ENCODE measurements around the gene TP53RK.

Gene TP53RK

GRCh38 chr20:46647469-46647868 lies 41.8 kb downstream of the TP53RK start:
- Histone ChIP-seq H3K9me3 (ENCODE audit: control insufficient read depth in 1 of 2, low read length in 2 of 2) (no peaks in the 10 kb centered on the region), H3K9ac (ENCODE audit: low read depth in 1 of 2, low read length in 2 of 2) (no peak overlapping the region), H3K4me3 (ENCODE audit: low read depth in 1 of 2, low read length in 2 of 2) (no peak overlapping the region), H3K36me3 (ENCODE audit: control insufficient read depth in 1 of 2, insufficient read depth in 2 of 2, low read length in 2 of 2) (no peaks in the 10 kb centered on the region), H3K27me3 (ENCODE audit: control insufficient read depth in 1 of 2, insufficient read depth in 2 of 2, low read length in 2 of 2) (peaks cover 15% of the 10 kb centered on the region in 2 donors), H3K4me1 (ENCODE audit: control insufficient read depth in 1 of 2, insufficient read depth in 2 of 2, low read length in 2 of 2) (no peaks in the 10 kb centered on the region), H3K27ac (ENCODE audit: low read depth, low read length) (no peak overlapping the region)

- Histone ChIP-seq H3K9me3 (ENCODE audit: control insufficient read depth in 1 of 2, low read length in 2 of 2) (no peaks in the 10 kb centered on the region), H3K27ac (ENCODE audit: low read depth, low read length) (no peak overlapping the region), H3K36me3 (ENCODE audit: control insufficient read depth in 1 of 2, insufficient read depth in 2 of 2, low read length in 2 of 2) (no peaks in the 10 kb centered on the region), H3K4me3 (ENCODE audit: low read depth in 1 of 2, low read length in 2 of 2) (no peak overlapping the region), H3K9ac (ENCODE audit: low read depth in 1 of 2, low read length in 2 of 2) (no peak overlapping the region), H3K4me1 (ENCODE audit: control insufficient read depth in 1 of 2, insufficient read depth in 2 of 2, low read length in 2 of 2) (no peaks in the 10 kb centered on the region), H3K27me3 (ENCODE audit: control insufficient read depth in 1 of 2, insufficient read depth in 2 of 2, low read length in 2 of 2) (peaks cover 15 to 17% of the 10 kb centered on the region in 2 donors)
Measured at GRCh38 chr20:46646659-46647380, 42.4 kb downstream of the TP53RK start.

GRCh38 chr20:46646122-46646521 lies 43.1 kb downstream of the TP53RK start:
- H3K4me1 ChIP-seq (ENCODE audit: control insufficient read depth in 1 of 2, insufficient read depth in 2 of 2, low read length in 2 of 2), result no peaks in the 10 kb centered on the region
- H3K9ac ChIP-seq (ENCODE audit: low read depth in 1 of 2, low read length in 2 of 2), result no peak overlapping the region
- H3K27ac ChIP-seq (ENCODE audit: low read depth, low read length), result no peak overlapping the region
- H3K27me3 ChIP-seq (ENCODE audit: control insufficient read depth in 1 of 2, insufficient read depth in 2 of 2, low read length in 2 of 2), result peaks cover 10 to 13% of the 10 kb centered on the region in 2 donors
- no peak overlapping the region for H3K4me3 ChIP-seq (ENCODE audit: low read depth in 1 of 2, low read length in 2 of 2)
- H3K36me3 ChIP-seq (ENCODE audit: control insufficient read depth in 1 of 2, insufficient read depth in 2 of 2, low read length in 2 of 2), result no peaks in the 10 kb centered on the region
- no peaks in the 10 kb centered on the region for H3K9me3 ChIP-seq (ENCODE audit: control insufficient read depth in 1 of 2, low read length in 2 of 2)

- Histone ChIP-seq H3K27me3 (ENCODE audit: control insufficient read depth in 1 of 2, insufficient read depth in 2 of 2, low read length in 2 of 2) (peaks cover 0 to 3% of the 10 kb centered on the region in 2 donors), H3K27ac (ENCODE audit: low read depth, low read length) (no peak overlapping the region), H3K4me3 (ENCODE audit: low read depth in 1 of 2, low read length in 2 of 2) (no peak overlapping the region), H3K9me3 (ENCODE audit: control insufficient read depth in 1 of 2, low read length in 2 of 2) (no peaks in the 10 kb centered on the region), H3K36me3 (ENCODE audit: control insufficient read depth in 1 of 2, insufficient read depth in 2 of 2, low read length in 2 of 2) (no peaks in the 10 kb centered on the region), H3K4me1 (ENCODE audit: control insufficient read depth in 1 of 2, insufficient read depth in 2 of 2, low read length in 2 of 2) (no peaks in the 10 kb centered on the region), H3K9ac (ENCODE audit: low read depth in 1 of 2, low read length in 2 of 2) (no peak overlapping the region)
Measured at GRCh38 chr20:46644733-46645132, 44.5 kb downstream of the TP53RK start.

GRCh38 chr20:46644160-46644559 lies 45.1 kb downstream of the TP53RK start:
- H3K9ac ChIP-seq (ENCODE audit: low read depth in 1 of 2, low read length in 2 of 2), result no peak overlapping the region
- peaks cover 0 to 3% of the 10 kb centered on the region in 2 donors for H3K27me3 ChIP-seq (ENCODE audit: control insufficient read depth in 1 of 2, insufficient read depth in 2 of 2, low read length in 2 of 2)
- H3K27ac ChIP-seq (ENCODE audit: low read depth, low read length), result no peak overlapping the region
- H3K36me3 ChIP-seq (ENCODE audit: control insufficient read depth in 1 of 2, insufficient read depth in 2 of 2, low read length in 2 of 2), result no peaks in the 10 kb centered on the region
- H3K9me3 ChIP-seq (ENCODE audit: control insufficient read depth in 1 of 2, low read length in 2 of 2), result no peaks in the 10 kb centered on the region
- H3K4me3 ChIP-seq (ENCODE audit: low read depth in 1 of 2, low read length in 2 of 2), result no peak overlapping the region
- no peaks in the 10 kb centered on the region for H3K4me1 ChIP-seq (ENCODE audit: control insufficient read depth in 1 of 2, insufficient read depth in 2 of 2, low read length in 2 of 2)

GRCh38 chr20:46642969-46643343 lies 46.3 kb downstream of the TP53RK start:
- Histone ChIP-seq H3K4me1 (ENCODE audit: control insufficient read depth in 1 of 2, insufficient read depth in 2 of 2, low read length in 2 of 2) (no peaks in the 10 kb centered on the region), H3K9ac (ENCODE audit: low read depth in 1 of 2, low read length in 2 of 2) (no peak overlapping the region), H3K27me3 (ENCODE audit: control insufficient read depth in 1 of 2, insufficient read depth in 2 of 2, low read length in 2 of 2) (peaks cover 0 to 3% of the 10 kb centered on the region in 2 donors), H3K36me3 (ENCODE audit: control insufficient read depth in 1 of 2, insufficient read depth in 2 of 2, low read length in 2 of 2) (no peaks in the 10 kb centered on the region), H3K9me3 (ENCODE audit: control insufficient read depth in 1 of 2, low read length in 2 of 2) (no peaks in the 10 kb centered on the region), H3K4me3 (ENCODE audit: low read depth in 1 of 2, low read length in 2 of 2) (no peak overlapping the region), H3K27ac (ENCODE audit: low read depth, low read length) (no peak overlapping the region)

- Histone ChIP-seq H3K36me3 (ENCODE audit: control insufficient read depth in 1 of 2, insufficient read depth in 2 of 2, low read length in 2 of 2) (no peaks in the 10 kb centered on the region), H3K4me1 (ENCODE audit: control insufficient read depth in 1 of 2, insufficient read depth in 2 of 2, low read length in 2 of 2) (no peaks in the 10 kb centered on the region), H3K9me3 (ENCODE audit: control insufficient read depth in 1 of 2, low read length in 2 of 2) (no peaks in the 10 kb centered on the region), H3K27me3 (ENCODE audit: control insufficient read depth in 1 of 2, insufficient read depth in 2 of 2, low read length in 2 of 2) (peaks cover 0 to 3% of the 10 kb centered on the region in 2 donors), H3K27ac (ENCODE audit: low read depth, low read length) (no peak overlapping the region), H3K9ac (ENCODE audit: low read depth in 1 of 2, low read length in 2 of 2) (no peak overlapping the region), H3K4me3 (ENCODE audit: low read depth in 1 of 2, low read length in 2 of 2) (no peak overlapping the region)
Measured at GRCh38 chr20:46642265-46642968, 46.8 kb downstream of the TP53RK start.

GRCh38 chr20:46641424-46641823 lies 47.8 kb downstream of the TP53RK start:
- Histone ChIP-seq H3K9ac (ENCODE audit: low read depth in 1 of 2, low read length in 2 of 2) (no peak overlapping the region), H3K4me3 (ENCODE audit: low read depth in 1 of 2, low read length in 2 of 2) (no peak overlapping the region), H3K9me3 (ENCODE audit: control insufficient read depth in 1 of 2, low read length in 2 of 2) (no peaks in the 10 kb centered on the region), H3K27me3 (ENCODE audit: control insufficient read depth in 1 of 2, insufficient read depth in 2 of 2, low read length in 2 of 2) (peaks cover 0 to 5% of the 10 kb centered on the region in 2 donors), H3K27ac (ENCODE audit: low read depth, low read length) (no peak overlapping the region), H3K36me3 (ENCODE audit: control insufficient read depth in 1 of 2, insufficient read depth in 2 of 2, low read length in 2 of 2) (no peaks in the 10 kb centered on the region), H3K4me1 (ENCODE audit: control insufficient read depth in 1 of 2, insufficient read depth in 2 of 2, low read length in 2 of 2) (no peaks in the 10 kb centered on the region)

GRCh38 chr20:46640536-46641311 lies 48.5 kb downstream of the TP53RK start:
- Histone ChIP-seq H3K4me1 (ENCODE audit: control insufficient read depth in 1 of 2, insufficient read depth in 2 of 2, low read length in 2 of 2) (no peaks in the 10 kb centered on the region), H3K27me3 (ENCODE audit: control insufficient read depth in 1 of 2, insufficient read depth in 2 of 2, low read length in 2 of 2) (peaks cover 0 to 7% of the 10 kb centered on the region in 2 donors), H3K27ac (ENCODE audit: low read depth, low read length) (no peak overlapping the region), H3K4me3 (ENCODE audit: low read depth in 1 of 2, low read length in 2 of 2) (no peak overlapping the region), H3K9me3 (ENCODE audit: control insufficient read depth in 1 of 2, low read length in 2 of 2) (no peaks in the 10 kb centered on the region), H3K36me3 (ENCODE audit: control insufficient read depth in 1 of 2, insufficient read depth in 2 of 2, low read length in 2 of 2) (no peaks in the 10 kb centered on the region), H3K9ac (ENCODE audit: low read depth in 1 of 2, low read length in 2 of 2) (no peak overlapping the region)

- no peaks in the 10 kb centered on the region for H3K9me3 ChIP-seq (ENCODE audit: control insufficient read depth in 1 of 2, low read length in 2 of 2)
- no peak overlapping the region for H3K27ac ChIP-seq (ENCODE audit: low read depth, low read length)
- H3K9ac ChIP-seq (ENCODE audit: low read depth in 1 of 2, low read length in 2 of 2), result no peak overlapping the region
- no peaks in the 10 kb centered on the region for H3K36me3 ChIP-seq (ENCODE audit: control insufficient read depth in 1 of 2, insufficient read depth in 2 of 2, low read length in 2 of 2)
- H3K4me3 ChIP-seq (ENCODE audit: low read depth in 1 of 2, low read length in 2 of 2), result no peak overlapping the region
- no peaks in the 10 kb centered on the region for H3K4me1 ChIP-seq (ENCODE audit: control insufficient read depth in 1 of 2, insufficient read depth in 2 of 2, low read length in 2 of 2)
- H3K27me3 ChIP-seq (ENCODE audit: control insufficient read depth in 1 of 2, insufficient read depth in 2 of 2, low read length in 2 of 2), result peaks cover 0 to 7% of the 10 kb centered on the region in 2 donors
Measured at GRCh38 chr20:46640044-46640443, 49.2 kb downstream of the TP53RK start.

Data from duodenal mucosa (tissue), 2 donors.